GM19238 (cell line): ENCODE data around the gene MARS1.
A peak's percentile ranks its signal among the peaks of the same experiment; 100 is the strongest.

Experiments used
- DNase-seq: peaks from one replicate; pipeline ENCODE4 v3.0.0; 2011; ENCODE audit warnings: low spot score; ENCODE audit not compliant: insufficient read length

The MARS1 gene

GRCh38 chr12:57456737-57457490, 31.0 kb upstream of the MARS1 start:
- DNase-seq, result no peak

- DNase-seq, result no peak
Observed at GRCh38 chr12:57458665-57459054, 29.2 kb upstream of the MARS1 start.

DNA sequence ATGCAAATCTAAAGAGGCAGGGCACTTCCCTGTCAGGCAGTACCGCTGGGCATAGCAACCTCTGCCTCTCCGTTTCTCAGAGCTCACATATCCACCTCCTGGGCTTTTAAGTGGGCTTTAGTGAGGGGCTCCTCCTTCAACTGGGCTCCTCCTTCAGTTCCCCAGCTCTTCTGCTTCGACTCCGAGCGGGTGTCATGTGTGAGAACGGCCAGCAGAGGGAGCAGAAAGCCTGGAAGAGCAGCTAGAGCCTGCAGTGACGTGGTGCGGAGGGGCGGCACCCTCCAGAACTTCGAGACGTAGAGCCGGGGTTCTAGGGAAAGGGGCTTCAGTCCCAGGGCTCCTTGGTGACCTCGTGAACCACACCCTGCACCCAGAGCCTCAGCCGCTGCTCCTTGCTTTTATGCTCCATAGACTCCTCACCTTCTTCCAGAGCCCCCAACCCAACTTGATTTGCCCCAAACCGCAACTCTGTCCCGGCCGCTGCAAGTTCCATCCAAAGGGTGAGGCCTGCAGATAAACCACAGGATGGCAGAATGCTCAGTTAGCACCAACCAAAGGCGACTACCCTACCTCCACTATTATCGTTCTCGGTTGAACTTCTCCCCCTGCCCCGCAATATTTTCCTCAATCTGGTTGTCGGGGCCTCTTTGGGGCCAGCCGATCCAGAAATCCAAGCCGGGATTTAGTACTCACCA, 28.7 kb upstream of the MARS1 start:
- peak; percentile 77 for DNase-seq

GRCh38 chr12:57459750-57460467, 28.0 kb upstream of the MARS1 start, which contains the start of gene GLI1:
Gene GLI1, plus strand, starts transcription at chr12:57459785. Its CDS starts 3,907 bp downstream, at chr12:57463692.
- DNase-seq, result no peak

DNA sequence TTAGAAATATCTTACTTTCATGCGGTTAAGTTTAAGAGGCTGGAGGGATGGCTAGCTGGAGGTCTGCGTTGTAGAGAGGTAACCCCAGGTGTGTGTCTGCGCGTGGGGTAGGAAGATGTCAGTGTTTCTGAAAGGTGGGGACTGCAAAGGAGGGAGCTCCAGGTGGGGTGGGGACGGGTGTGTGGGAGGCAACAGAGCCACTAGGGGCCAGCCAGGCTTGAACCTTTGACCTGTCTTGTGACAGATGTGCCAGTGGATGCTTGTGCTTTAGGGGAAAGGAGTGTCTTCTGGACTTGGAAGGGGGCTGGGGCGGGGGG, 27.4 kb upstream of the MARS1 start:
- no peak for DNase-seq

DNA sequence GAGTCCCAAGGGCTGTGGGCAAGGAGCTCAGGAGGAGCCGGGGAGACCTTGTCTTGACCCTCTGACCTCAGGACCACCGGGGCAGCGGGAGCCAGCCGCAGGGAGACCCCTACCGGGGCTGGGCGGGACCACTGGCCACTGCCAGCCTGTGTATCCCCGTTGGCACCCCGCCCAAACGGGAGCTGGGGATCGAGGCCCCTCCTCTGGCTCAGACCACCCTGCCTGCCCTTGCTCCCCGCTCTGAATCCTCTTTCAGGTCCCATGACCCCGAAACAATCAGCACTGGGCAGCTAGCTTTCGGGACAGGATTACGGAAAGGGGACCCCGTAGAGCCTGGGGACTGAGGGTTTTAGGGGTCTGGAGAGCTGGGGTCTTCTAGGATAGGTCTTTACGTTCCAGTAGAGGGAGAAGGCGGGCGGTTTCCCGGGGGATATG, 27.0 kb upstream of the MARS1 start:
- no peak for DNase-seq

DNA sequence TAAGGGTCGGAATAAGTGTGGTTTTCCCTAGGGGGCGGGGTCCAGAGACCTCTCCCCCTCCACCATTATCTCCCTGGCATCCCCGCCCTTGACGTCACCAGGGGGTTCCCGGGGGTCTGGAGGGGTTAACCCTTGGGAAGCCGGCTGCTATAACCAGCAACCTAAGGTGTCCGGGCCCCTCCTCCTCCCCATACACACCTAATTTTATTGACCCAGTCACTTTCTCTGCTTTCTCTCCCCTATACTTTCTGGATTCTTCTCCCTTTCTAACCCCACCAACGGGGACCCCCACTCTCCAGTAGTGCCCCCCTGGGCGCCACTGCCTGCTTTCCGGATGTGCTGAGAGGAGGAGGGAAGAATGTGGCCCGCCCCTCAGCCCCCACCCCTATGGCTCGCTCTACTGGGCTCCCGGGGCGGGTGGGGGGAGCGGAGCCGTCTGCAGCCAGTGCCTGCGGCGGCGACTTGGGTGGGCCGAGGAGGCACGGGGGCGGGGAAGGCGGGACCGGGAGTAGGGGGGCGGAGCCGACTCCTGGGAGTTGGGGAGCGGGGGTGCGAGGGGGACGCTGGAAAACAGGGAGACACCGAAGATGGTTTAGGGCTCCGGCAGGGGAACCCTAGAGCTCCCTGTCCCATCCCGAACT, 26.5 kb upstream of the MARS1 start:
- DNase-seq, result no peak

- DNase-seq, result no peak
Observed at GRCh38 chr12:57461917-57462250, 26.0 kb upstream of the MARS1 start.

GRCh38 chr12:57462251-57462911, 25.5 kb upstream of the MARS1 start:
- peak; percentile 92 for DNase-seq

DNA sequence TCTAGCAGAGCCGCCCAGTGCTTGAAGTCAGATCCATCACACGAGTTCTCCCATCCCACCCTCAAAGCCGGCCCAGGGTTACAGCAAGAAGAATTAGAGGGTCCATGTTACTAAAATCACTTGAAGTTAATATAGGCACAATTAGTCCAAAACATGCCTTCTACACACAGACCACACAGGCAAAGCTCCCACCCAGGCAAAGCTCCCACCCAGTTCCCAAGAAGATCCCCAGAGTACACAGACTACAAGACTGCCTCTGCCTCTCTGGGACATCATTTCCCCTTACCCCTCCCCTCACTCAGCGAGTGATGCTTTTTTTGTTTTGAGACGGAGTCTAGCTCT, 25.0 kb upstream of the MARS1 start:
- DNase-seq, result no peak

DNA sequence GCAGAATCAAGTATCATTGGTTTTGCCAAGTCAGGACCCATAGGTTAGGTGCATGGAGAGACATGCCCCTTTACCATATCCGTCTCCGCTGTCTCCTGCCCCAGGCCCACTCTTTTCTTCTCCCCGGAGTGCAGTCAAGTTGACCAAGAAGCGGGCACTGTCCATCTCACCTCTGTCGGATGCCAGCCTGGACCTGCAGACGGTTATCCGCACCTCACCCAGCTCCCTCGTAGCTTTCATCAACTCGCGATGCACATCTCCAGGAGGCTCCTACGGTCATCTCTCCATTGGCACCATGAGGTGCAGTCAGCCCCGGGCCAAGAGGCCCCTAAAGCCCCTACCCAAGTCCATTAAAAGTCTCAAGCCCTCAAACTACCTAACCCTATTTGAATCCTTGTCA, 23.3 kb upstream of the MARS1 start:
- no peak for DNase-seq

- no peak for DNase-seq
Observed at GRCh38 chr12:57465030-57465746, 22.7 kb upstream of the MARS1 start.

DNA sequence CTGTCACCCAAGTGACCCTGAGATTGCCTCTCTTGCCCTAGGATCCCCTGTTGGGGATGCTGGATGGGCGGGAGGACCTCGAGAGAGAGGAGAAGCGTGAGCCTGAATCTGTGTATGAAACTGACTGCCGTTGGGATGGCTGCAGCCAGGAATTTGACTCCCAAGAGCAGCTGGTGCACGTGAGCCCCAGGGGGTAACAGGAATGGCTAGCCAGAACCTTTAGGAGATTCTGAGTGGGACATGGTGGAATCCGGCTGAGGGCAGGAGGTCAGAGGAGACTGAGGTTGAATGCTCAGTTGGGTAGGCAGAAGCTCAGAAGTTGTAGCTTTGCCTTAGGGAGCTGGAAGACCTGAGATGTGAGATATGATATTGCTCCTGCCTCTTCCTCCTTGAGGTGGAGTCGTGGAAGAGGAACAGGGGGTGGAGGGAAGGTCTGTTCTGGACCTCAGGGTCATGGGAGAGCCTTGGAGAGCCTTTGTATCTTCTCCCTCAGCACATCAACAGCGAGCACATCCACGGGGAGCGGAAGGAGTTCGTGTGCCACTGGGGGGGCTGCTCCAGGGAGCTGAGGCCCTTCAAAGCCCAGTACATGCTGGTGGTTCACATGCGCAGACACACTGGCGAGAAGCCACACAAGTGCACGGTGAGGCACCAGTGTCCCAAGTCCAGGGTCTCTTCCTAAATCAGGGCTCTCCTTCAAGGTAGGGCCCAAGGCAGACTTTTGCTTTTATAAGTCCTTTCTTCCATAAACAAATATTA, 21.9 kb upstream of the MARS1 start:
- DNase-seq, result no peak

- no peak for DNase-seq
Observed at GRCh38 chr12:57467212-57467874, 20.5 kb upstream of the MARS1 start.

- DNase-seq, result no peak
Observed at GRCh38 chr12:57467915-57468314, 20.0 kb upstream of the MARS1 start.

GRCh38 chr12:57469296-57470164, 18.3 kb upstream of the MARS1 start:
- no peak for DNase-seq

- no peak for DNase-seq
Observed at GRCh38 chr12:57470286-57470969, 17.4 kb upstream of the MARS1 start.

- DNase-seq, result no peak
Observed at GRCh38 chr12:57470970-57471656, 16.8 kb upstream of the MARS1 start.
